Mesenchymal stem cell (in vitro differentiated cells and primary cell): Measurements from ENCODE around the gene MAGEA10.

Source experiments
- DNase-seq: peaks from one replicate; pipeline ENCODE4 v3.0.0-alpha.2; 2013
- H2AFZ ChIP-seq: one replicate; pipeline ENCODE4 v1.6.1; 2013; ENCODE audit warnings: low read depth, mild to moderate bottlenecking, control low read depth, inconsistent platforms, low read length, moderate library complexity
- H2AK5ac ChIP-seq: 2 replicates; pipeline ENCODE4 v1.6.1; 2013; ENCODE audit warnings: low read length, moderate library complexity, mild to moderate bottlenecking, inconsistent platforms; ENCODE audit not compliant: severe bottlenecking
- H2BK120ac ChIP-seq: one replicate; pipeline ENCODE4 v1.6.1; 2013; ENCODE audit warnings: low read depth, mild to moderate bottlenecking, inconsistent platforms, low read length, moderate library complexity
- H2BK12ac ChIP-seq, 2 experiments: one replicate each; pipeline ENCODE4 v1.6.1; 2013; ENCODE audit warnings: inconsistent platforms in 2 of 2, low read length in 2 of 2, mild to moderate bottlenecking in 2 of 2, moderate library complexity in 2 of 2, control low read depth in 1 of 2
- H2BK15ac ChIP-seq: one replicate; pipeline ENCODE4 v1.6.1; 2013; ENCODE audit warnings: mild to moderate bottlenecking, low read depth, inconsistent platforms; ENCODE audit not compliant: poor library complexity, severe bottlenecking
- H2BK5ac ChIP-seq: 2 replicates; pipeline ENCODE4 v1.6.1; 2013; ENCODE audit warnings: low read depth, mild to moderate bottlenecking, low read length, control low read depth, inconsistent platforms; ENCODE audit not compliant: poor library complexity, severe bottlenecking
- H3K14ac ChIP-seq, 2 experiments: one replicate each; pipeline ENCODE4 v1.6.1; 2013; ENCODE audit warnings: inconsistent platforms in 2 of 2, low read length in 2 of 2, control low read depth in 1 of 2, mild to moderate bottlenecking in 1 of 2, moderate library complexity in 1 of 2
- H3K18ac ChIP-seq, 2 experiments: one replicate each; pipeline ENCODE4 v1.6.1; 2013; ENCODE audit warnings: inconsistent platforms in 2 of 2, low read length in 2 of 2, control low read depth in 1 of 2, low read depth in 1 of 2, mild to moderate bottlenecking in 1 of 2
- H3K23ac ChIP-seq, 2 experiments: one replicate each; pipeline ENCODE4 v1.6.1; 2013; ENCODE audit warnings: inconsistent platforms in 2 of 2, low read length in 2 of 2, mild to moderate bottlenecking in 2 of 2, moderate library complexity in 2 of 2, control low read depth in 1 of 2
- H3K27ac ChIP-seq: 2 replicates; pipeline ENCODE4 v1.5.1; 2013; ENCODE audit warnings: mild to moderate bottlenecking, moderate library complexity, low read length, control low read depth, inconsistent platforms; ENCODE audit not compliant: poor library complexity, severe bottlenecking
- H3K27me3 ChIP-seq, 2 experiments: 2 replicates each; pipeline versions ENCODE4 v1.6.1 to v1.7.0; 2013; ENCODE audit warnings: low read length in 2 of 2, mild to moderate bottlenecking in 2 of 2, moderate library complexity in 2 of 2, control low read depth in 1 of 2, inconsistent platforms in 1 of 2; ENCODE audit not compliant: control insufficient read depth in 1 of 2, insufficient read depth in 1 of 2
- H3K36me3 ChIP-seq, 2 experiments: 2 replicates each; pipeline versions ENCODE4 v1.6.1 to v1.7.0; 2013; ENCODE audit warnings: low read length in 2 of 2, control low read depth in 1 of 2, inconsistent platforms in 1 of 2, low read depth in 1 of 2, mild to moderate bottlenecking in 1 of 2; ENCODE audit not compliant: insufficient read depth in 2 of 2, control insufficient read depth in 1 of 2
- H3K4ac ChIP-seq, 2 experiments: one replicate each; pipeline ENCODE4 v1.6.1; 2013; ENCODE audit warnings: inconsistent platforms in 2 of 2, low read length in 2 of 2, mild to moderate bottlenecking in 2 of 2, moderate library complexity in 2 of 2, control low read depth in 1 of 2, low read depth in 1 of 2
- H3K4me1 ChIP-seq: 2 replicates; pipeline ENCODE4 v1.6.1; 2013; ENCODE audit warnings: low read depth, low read length, control low read depth; ENCODE audit not compliant: control insufficient read depth, insufficient read depth
- H3K4me2 ChIP-seq: 2 replicates; pipeline ENCODE4 v1.6.1; 2013; ENCODE audit warnings: low read length, mild to moderate bottlenecking, inconsistent platforms; ENCODE audit not compliant: poor library complexity, severe bottlenecking
- H3K4me3 ChIP-seq, 2 experiments: 2 replicates each; pipeline versions ENCODE4 v1.5.1 to v1.7.0; 2013; ENCODE audit warnings: low read length in 2 of 2, mild to moderate bottlenecking in 2 of 2, control low read depth in 1 of 2, low read depth in 1 of 2; ENCODE audit not compliant: insufficient read depth in 1 of 2
- H3K79me1 ChIP-seq: replicated peaks from 2 replicates; pipeline ENCODE4 v1.6.1; 2013; ENCODE audit warnings: mild to moderate bottlenecking, control low read depth, low read length, inconsistent platforms; ENCODE audit not compliant: poor library complexity, severe bottlenecking
- H3K9ac ChIP-seq: 2 replicates; pipeline ENCODE4 v1.7.0; 2013; ENCODE audit warnings: mild to moderate bottlenecking, low read length, moderate library complexity
- H3K9me3 ChIP-seq: 2 replicates; pipeline ENCODE4 v1.7.0; 2013; ENCODE audit warnings: mild to moderate bottlenecking, low read length; ENCODE audit not compliant: control insufficient read depth
- H4K8ac ChIP-seq: one replicate; pipeline ENCODE4 v1.6.1; 2013; ENCODE audit warnings: inconsistent platforms, mild to moderate bottlenecking, low read length, moderate library complexity
- H4K91ac ChIP-seq: one replicate; pipeline ENCODE4 v1.6.1; 2013; ENCODE audit warnings: mild to moderate bottlenecking, low read length, inconsistent platforms
- WGBS: methylation state at CpG from one replicate; pipeline ENCODE4 v1.1.7; 2013; ENCODE audit warnings: mixed read lengths; 5-methylcytosine and 5-hydroxymethylcytosine counted together

The MAGEA10 gene

GRCh38 chrX:152155766-152156310 is 17.5 kb upstream of the MAGEA10 start:
- DNase-seq = no peak
- no peak overlapping the region for H2BK15ac ChIP-seq
- H3K4ac ChIP-seq = no peak overlapping the region
- no peak overlapping the region for H4K91ac ChIP-seq
- H3K18ac ChIP-seq = no peak overlapping the region
- H2AFZ ChIP-seq = no peak overlapping the region
- H3K4me3 ChIP-seq = no peak overlapping the region
- H2BK120ac ChIP-seq = no peak overlapping the region
- no peaks in the 10 kb centered on the region for H3K4me1 ChIP-seq
- no peak overlapping the region for H2AK5ac ChIP-seq
- H3K79me1 ChIP-seq = no peaks in the 10 kb centered on the region
- no CpG with 5 or more reads among the region's 2 CpGs for WGBS
- H3K14ac ChIP-seq = no peak overlapping the region
- H3K9me3 ChIP-seq = no peaks in the 10 kb centered on the region
- no peaks in the 10 kb centered on the region for H3K36me3 ChIP-seq
- peaks cover 0 to 4% of the 10 kb centered on the region in 2 experiments for H3K27me3 ChIP-seq
- no peak overlapping the region for H3K27ac ChIP-seq
- no peak overlapping the region for H3K9ac ChIP-seq
- no peak overlapping the region for H4K8ac ChIP-seq
- no peak overlapping the region for H3K23ac ChIP-seq
- no peak overlapping the region for H3K4me2 ChIP-seq
- H2BK5ac ChIP-seq = no peak overlapping the region
- no peak overlapping the region for H2BK12ac ChIP-seq

- Histone ChIP-seq H3K27ac (no peak overlapping the region), H3K79me1 (no peaks in the 10 kb centered on the region), H2BK120ac (no peak overlapping the region), H4K91ac (no peak overlapping the region), H3K4me1 (no peaks in the 10 kb centered on the region), H3K23ac (no peak overlapping the region), H3K14ac (no peak overlapping the region), H3K18ac (no peak overlapping the region), H2BK15ac (no peak overlapping the region), H3K36me3 (no peaks in the 10 kb centered on the region), H3K4me2 (no peak overlapping the region), H2AFZ (no peak overlapping the region), H2AK5ac (no peak overlapping the region), H3K27me3 (no peaks in the 10 kb centered on the region), H3K9me3 (no peaks in the 10 kb centered on the region), H4K8ac (no peak overlapping the region), H2BK12ac (no peak overlapping the region), H3K4ac (no peak overlapping the region), H3K4me3 (no peak overlapping the region), H2BK5ac (no peak overlapping the region), H3K9ac (no peak overlapping the region)
- WGBS = 56% methylated on average over 1 of the region's 1 CpG
- no peak for DNase-seq
Observed at GRCh38 chrX:152154050-152154449, 15.7 kb upstream of the MAGEA10 start.

- WGBS = 56% methylated on average over 3 of the region's 3 CpGs
- no peak overlapping the region for H3K9ac ChIP-seq
Observed at GRCh38 chrX:152151256-152151655, 12.9 kb upstream of the MAGEA10 start.

GRCh38 chrX:152149648-152150047 is 11.3 kb upstream of the MAGEA10 start:
- no peak overlapping the region for H2BK12ac ChIP-seq
- H3K4ac ChIP-seq = no peak overlapping the region
- H3K9ac ChIP-seq = no peak overlapping the region
- H3K4me2 ChIP-seq = no peak overlapping the region
- no peak overlapping the region for H3K27ac ChIP-seq
- no peaks in the 10 kb centered on the region for H3K79me1 ChIP-seq
- no peak overlapping the region for H2BK5ac ChIP-seq
- no peak overlapping the region for H2BK15ac ChIP-seq
- H3K36me3 ChIP-seq = no peaks in the 10 kb centered on the region
- no peak overlapping the region for H4K91ac ChIP-seq
- H3K18ac ChIP-seq = no peak overlapping the region
- no peaks in the 10 kb centered on the region for H3K4me1 ChIP-seq
- H3K14ac ChIP-seq = no peak overlapping the region
- 10% methylated on average over 2 of the region's 2 CpGs for WGBS
- H3K4me3 ChIP-seq = no peak overlapping the region
- no peak overlapping the region for H3K23ac ChIP-seq
- H2AK5ac ChIP-seq = no peak overlapping the region
- H2AFZ ChIP-seq = no peak overlapping the region
- H2BK120ac ChIP-seq = no peak overlapping the region
- H3K27me3 ChIP-seq = no peaks in the 10 kb centered on the region
- no peaks in the 10 kb centered on the region for H3K9me3 ChIP-seq
- no peak for DNase-seq
- no peak overlapping the region for H4K8ac ChIP-seq

More at GRCh38 chrX:152151256-152151655, 12.9 kb upstream of the MAGEA10 start:
- Histone ChIP-seq H2AK5ac (no peak overlapping the region), H3K4me2 (no peak overlapping the region), H4K91ac (no peak overlapping the region), H3K23ac (no peak overlapping the region), H3K27me3 (no peaks in the 10 kb centered on the region), H2BK12ac (no peak overlapping the region), H3K18ac (no peak overlapping the region), H4K8ac (no peak overlapping the region), H3K4ac (no peak overlapping the region), H2AFZ (no peak overlapping the region), H3K79me1 (no peaks in the 10 kb centered on the region), H3K9me3 (no peaks in the 10 kb centered on the region), H3K36me3 (no peaks in the 10 kb centered on the region), H3K4me1 (no peaks in the 10 kb centered on the region), H2BK15ac (no peak overlapping the region), H3K4me3 (no peak overlapping the region), H2BK120ac (no peak overlapping the region), H3K27ac (no peak overlapping the region), H3K14ac (no peak overlapping the region), H2BK5ac (no peak overlapping the region)
- no peak for DNase-seq
